ENCODE results near the gene CTDP1.

The CTDP1 gene

DNA sequence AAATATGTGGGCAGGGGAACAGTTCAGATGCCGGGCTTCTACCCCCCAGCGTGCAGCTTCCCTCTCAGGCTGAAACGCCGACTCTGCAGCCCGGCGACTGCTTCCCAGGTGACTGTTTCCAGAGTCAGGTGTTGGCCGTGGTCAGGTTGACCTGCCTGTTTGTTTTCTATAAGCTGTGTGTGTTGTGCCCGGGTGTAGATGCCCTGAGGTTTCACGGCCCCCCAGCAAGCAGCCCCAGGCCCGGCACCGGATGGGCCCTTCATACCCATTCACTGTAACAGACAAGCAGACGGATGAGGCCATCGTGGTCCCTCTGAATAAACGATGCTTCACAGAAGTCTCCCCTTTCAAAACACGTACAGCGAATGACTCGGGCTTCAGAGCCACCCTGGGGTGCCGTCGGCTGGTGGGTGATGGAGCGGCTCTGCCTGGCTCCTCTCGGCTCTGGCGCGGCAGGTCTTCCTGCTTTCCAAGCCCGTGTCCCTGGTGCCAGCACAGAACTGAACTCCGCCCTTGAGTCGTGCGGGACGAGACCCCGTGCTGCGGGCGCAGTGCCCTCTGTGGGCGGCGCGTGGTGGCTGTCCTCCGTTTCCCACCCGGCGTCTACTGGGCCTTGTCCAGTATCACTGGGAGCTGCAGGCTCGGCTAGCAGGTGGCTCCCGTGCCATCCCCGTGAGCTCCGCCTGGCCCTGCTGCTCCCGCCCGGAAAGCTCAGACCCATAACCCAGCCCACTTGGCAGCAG lies 103.1 kb downstream of the CTDP1 start:
- H3K36me3 ChIP-seq: no peaks in the 10 kb centered on the region
- peaks cover 45% of the 10 kb centered on the region for H3K27me3 ChIP-seq
- no peak overlapping the region for H3K4me3 ChIP-seq (ENCODE audit: low read depth in 1 of 2, low read length in 1 of 2)
- H3K4me1 ChIP-seq (ENCODE audit: control insufficient read depth in 1 of 2, insufficient read depth in 1 of 2, low read depth in 1 of 2, low read length in 1 of 2): peaks cover 0 to 4% of the 10 kb centered on the region in 2 experiments
- no peak overlapping the region for H3K27ac ChIP-seq
- no peaks in the 10 kb centered on the region for H3K9me3 ChIP-seq
- TF ChIP-seq, protein P1, sequence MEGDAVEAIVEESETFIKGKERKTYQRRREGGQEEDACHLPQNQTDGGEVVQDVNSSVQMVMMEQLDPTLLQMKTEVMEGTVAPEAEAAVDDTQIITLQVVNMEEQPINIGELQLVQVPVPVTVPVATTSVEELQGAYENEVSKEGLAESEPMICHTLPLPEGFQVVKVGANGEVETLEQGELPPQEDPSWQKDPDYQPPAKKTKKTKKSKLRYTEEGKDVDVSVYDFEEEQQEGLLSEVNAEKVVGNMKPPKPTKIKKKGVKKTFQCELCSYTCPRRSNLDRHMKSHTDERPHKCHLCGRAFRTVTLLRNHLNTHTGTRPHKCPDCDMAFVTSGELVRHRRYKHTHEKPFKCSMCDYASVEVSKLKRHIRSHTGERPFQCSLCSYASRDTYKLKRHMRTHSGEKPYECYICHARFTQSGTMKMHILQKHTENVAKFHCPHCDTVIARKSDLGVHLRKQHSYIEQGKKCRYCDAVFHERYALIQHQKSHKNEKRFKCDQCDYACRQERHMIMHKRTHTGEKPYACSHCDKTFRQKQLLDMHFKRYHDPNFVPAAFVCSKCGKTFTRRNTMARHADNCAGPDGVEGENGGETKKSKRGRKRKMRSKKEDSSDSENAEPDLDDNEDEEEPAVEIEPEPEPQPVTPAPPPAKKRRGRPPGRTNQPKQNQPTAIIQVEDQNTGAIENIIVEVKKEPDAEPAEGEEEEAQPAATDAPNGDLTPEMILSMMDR (IDR thresholded peaks at IDR 0.05): no peak

DNA sequence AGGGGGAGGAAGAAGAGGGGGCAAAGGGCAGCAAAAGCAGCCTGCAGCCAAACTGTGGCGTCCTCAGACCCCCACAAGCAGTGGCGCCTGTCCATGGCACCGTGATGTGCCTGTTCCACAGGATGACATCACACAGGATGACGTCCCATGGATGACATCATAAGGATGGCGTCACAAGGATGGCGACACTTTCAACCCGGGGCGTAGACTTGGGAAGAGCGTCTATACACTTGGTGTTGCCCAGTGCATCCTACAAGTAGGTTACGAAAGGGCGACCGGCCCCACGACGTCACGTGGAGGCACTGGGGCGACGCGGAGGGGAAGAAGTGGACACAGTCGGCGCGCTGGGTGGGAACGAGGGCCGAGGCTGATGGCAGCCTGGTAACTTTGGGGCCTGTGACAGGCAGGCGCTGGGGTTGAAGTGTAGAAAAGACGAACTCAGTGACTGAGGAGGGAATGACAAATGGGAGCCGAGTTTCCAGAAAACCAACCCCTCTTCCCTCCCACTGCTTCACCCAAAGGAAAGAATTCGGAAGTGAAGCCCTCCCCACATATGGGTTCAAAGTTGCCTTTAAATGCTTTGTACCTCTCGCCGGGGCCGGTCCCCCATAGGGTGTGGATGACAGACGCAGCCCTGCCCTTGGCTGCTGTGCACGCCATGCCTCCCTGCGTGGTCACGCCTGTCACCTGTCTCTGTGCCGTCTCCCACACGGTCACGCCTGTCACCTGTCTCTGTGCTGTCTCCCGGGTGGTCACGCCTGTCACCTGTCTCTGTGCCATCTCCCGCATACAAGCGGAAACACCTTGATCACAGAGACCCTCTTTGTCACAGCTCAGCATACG lies 104.7 kb downstream of the CTDP1 start:
- TF ChIP-seq, protein P1 (IDR thresholded peaks at IDR 0.05): no peak
- H3K4me3 ChIP-seq (ENCODE audit: low read depth in 1 of 2, low read length in 1 of 2): no peak overlapping the region
- peaks cover 55% of the 10 kb centered on the region for H3K27me3 ChIP-seq
- H3K27ac ChIP-seq: no peak overlapping the region
- no peaks in the 10 kb centered on the region for H3K36me3 ChIP-seq
- no peaks in the 10 kb centered on the region for H3K9me3 ChIP-seq
- H3K4me1 ChIP-seq (ENCODE audit: control insufficient read depth in 1 of 2, insufficient read depth in 1 of 2, low read depth in 1 of 2, low read length in 1 of 2): peaks cover 5 to 18% of the 10 kb centered on the region in 2 experiments

DNA sequence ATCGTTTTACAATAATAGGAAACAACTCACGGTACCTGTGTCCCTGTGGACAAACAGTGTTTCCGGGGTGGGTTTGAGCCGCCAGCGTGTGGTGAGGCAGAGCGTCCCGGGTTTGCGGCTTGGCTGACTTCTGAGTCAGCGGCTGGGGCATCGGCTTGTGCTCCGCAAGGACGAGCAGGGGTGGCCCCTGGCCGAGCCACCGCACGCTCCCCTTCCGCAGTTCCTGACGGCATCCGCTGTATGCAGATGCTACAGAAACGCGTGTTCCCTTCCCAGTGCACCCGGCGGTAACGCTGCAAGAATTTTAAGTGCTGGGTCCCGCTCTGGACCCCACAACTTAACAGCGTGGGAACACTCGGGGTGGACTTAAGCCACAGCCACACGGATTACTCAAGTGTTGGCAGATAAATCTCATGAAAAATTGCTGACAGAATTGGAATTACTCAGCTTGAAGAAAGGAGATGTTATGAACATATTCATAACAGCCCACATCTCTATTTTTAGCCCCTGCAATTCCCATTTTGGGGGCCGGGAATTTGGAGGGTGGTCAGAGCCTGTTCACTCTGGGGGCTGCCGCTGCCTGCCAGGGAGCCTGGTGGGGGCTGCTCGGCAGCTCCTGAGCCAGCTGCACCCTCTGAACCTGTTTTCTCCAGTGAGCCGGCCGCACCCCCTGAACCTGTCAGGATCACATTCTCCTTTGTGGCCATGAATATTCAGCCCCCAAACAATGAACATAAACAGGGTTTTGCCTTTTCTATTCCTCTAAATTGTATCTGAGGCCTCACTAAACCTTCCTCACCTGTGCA lies 105.6 kb downstream of the CTDP1 start:
- Histone ChIP-seq H3K4me3 (ENCODE audit: low read depth in 1 of 2, low read length in 1 of 2) (no peak overlapping the region), H3K27me3 (peaks cover 63% of the 10 kb centered on the region), H3K36me3 (no peaks in the 10 kb centered on the region), H3K27ac (no peak overlapping the region), H3K4me1 (ENCODE audit: control insufficient read depth in 1 of 2, insufficient read depth in 1 of 2, low read depth in 1 of 2, low read length in 1 of 2) (peaks cover 8 to 21% of the 10 kb centered on the region in 2 experiments), H3K9me3 (no peaks in the 10 kb centered on the region)
- TF ChIP-seq, protein P1 (IDR thresholded peaks at IDR 0.05): no peak

DNA sequence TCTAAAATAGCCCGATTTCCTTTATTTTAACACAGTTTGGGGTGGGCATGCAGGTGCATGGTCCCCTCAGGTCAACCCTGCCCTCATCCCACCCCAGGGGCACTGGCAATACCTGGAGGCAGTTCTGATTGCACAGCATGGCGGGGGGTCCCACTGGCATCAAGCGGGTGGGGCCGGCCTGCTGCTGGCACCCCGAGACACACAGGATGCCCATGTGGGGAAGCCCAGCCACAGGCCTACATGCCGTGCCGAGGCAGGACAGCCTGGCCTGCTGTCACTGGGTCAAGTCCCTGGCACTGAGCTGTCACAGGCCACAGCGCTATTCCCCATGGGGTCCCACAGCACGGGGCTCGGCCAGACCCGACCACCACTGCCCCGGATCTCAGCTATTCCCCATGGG lies 106.2 kb downstream of the CTDP1 start:
- TF ChIP-seq, protein P1 (IDR thresholded peaks at IDR 0.05): no peak
- Histone ChIP-seq H3K27ac (no peak overlapping the region), H3K4me1 (ENCODE audit: control insufficient read depth in 1 of 2, insufficient read depth in 1 of 2, low read depth in 1 of 2, low read length in 1 of 2) (peaks cover 15 to 28% of the 10 kb centered on the region in 2 experiments), H3K9me3 (no peaks in the 10 kb centered on the region), H3K36me3 (no peaks in the 10 kb centered on the region), H3K4me3 (ENCODE audit: low read depth in 1 of 2, low read length in 1 of 2) (no peak overlapping the region), H3K27me3 (peaks cover 70% of the 10 kb centered on the region)

DNA sequence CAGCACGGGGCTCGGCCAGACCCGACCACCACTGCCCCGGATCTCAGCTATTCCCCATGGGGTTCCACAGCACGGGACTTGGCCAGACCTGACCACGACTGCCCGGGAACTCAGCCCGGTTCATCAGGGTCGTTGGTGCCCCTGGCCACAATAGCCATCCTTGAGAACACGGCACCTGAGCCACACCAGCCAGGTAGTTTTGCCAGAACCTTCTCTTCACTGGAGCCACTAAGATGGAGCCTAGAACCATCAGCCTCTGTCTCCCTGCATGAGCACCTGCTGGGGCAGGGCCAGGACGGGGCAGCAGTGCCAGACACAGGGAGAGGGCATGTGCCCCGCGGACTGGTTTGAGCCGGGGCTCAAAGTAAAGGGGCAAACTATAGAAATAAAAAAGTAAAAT lies 106.7 kb downstream of the CTDP1 start:
- H3K27ac ChIP-seq: no peak overlapping the region
- peaks cover 73% of the 10 kb centered on the region for H3K27me3 ChIP-seq
- H3K4me1 ChIP-seq (ENCODE audit: control insufficient read depth in 1 of 2, insufficient read depth in 1 of 2, low read depth in 1 of 2, low read length in 1 of 2): peaks cover 19 to 33% of the 10 kb centered on the region in 2 experiments
- no peak overlapping the region for H3K4me3 ChIP-seq (ENCODE audit: low read depth in 1 of 2, low read length in 1 of 2)
- H3K9me3 ChIP-seq: no peaks in the 10 kb centered on the region
- TF ChIP-seq, protein P1 (IDR thresholded peaks at IDR 0.05): no peak
- no peaks in the 10 kb centered on the region for H3K36me3 ChIP-seq

Data from neutrophil (primary cell).